Osteoblast (primary cell): ENCODE data around the gene SOCS4. TPM values are rescaled to one million over a fixed set of nuclear protein-coding genes. Genes with fewer than 3 reads are reported as not detected.
"Not testable (repeated sequence)": the region's sequence is repeated elsewhere in the genome, so short reads cannot be mapped to it uniquely, and the experiment has no call there.

ENCODE experiments used
- DNase-seq: peaks from one replicate; pipeline ENCODE4 v3.0.0; 2011; ENCODE audit warnings: low spot score, mixed read lengths; ENCODE audit not compliant: insufficient read length; ENCODE audit errors: missing footprints
- H2AFZ ChIP-seq: 2 replicates; pipeline ENCODE4 v1.6.0; 2011; ENCODE audit warnings: mild to moderate bottlenecking, low read length
- H3K27ac ChIP-seq: 2 replicates; pipeline ENCODE4 v1.5.1; 2011; ENCODE audit warnings: mild to moderate bottlenecking, low read depth, low read length, moderate library complexity
- H3K27me3 ChIP-seq: 2 replicates; pipeline ENCODE4 v1.6.0; 2012; ENCODE audit warnings: mild to moderate bottlenecking, control low read depth, inconsistent platforms, low read length, moderate library complexity; ENCODE audit not compliant: insufficient read depth
- H3K36me3 ChIP-seq: 2 replicates; pipeline ENCODE4 v1.5.1; 2011; ENCODE audit warnings: mild to moderate bottlenecking, low read length, control low read depth, moderate library complexity; ENCODE audit not compliant: insufficient read depth
- H3K4me1 ChIP-seq: 2 replicates; pipeline ENCODE4 v1.5.1; 2011; ENCODE audit warnings: mild to moderate bottlenecking, low read length, control low read depth, moderate library complexity; ENCODE audit not compliant: insufficient read depth
- H3K4me2 ChIP-seq: 2 replicates; pipeline ENCODE4 v1.6.0; 2011; ENCODE audit warnings: mild to moderate bottlenecking, low read length; ENCODE audit not compliant: insufficient read depth
- H3K4me3 ChIP-seq: fragments of 200-600 bp; sonication (generic); 3 replicates; pipeline ENCODE4 v1.5.1; 2012; ENCODE audit warnings: mild to moderate bottlenecking, low read length, inconsistent platforms; ENCODE audit not compliant: insufficient read depth
- H3K79me2 ChIP-seq: 2 replicates; pipeline ENCODE4 v1.6.0; 2012; ENCODE audit warnings: mild to moderate bottlenecking, low read length, control low read depth, inconsistent platforms; ENCODE audit not compliant: insufficient read depth
- H3K9me3 ChIP-seq: 2 replicates; pipeline ENCODE4 v1.5.1; 2011; ENCODE audit warnings: low read depth, low read length, control low read depth
- H4K20me1 ChIP-seq: 2 replicates; pipeline ENCODE4 v1.6.0; 2012; ENCODE audit warnings: mild to moderate bottlenecking, low read length, control low read depth; ENCODE audit not compliant: insufficient read depth
- total RNA-seq: library from RNA; depleted of rRNA; stranded (reverse); fragments of >200 nt; gene quantifications from 2 replicates; pipeline ENCODE4 v1.2.3, GENCODE V29; 2012
- TF ChIP-seq, protein P1 (sequence below): IDR thresholded peaks from 2 replicates; pipeline ENCODE4 v1.5.1; 2011; ENCODE audit warnings: mild to moderate bottlenecking, low read depth, low read length, moderate library complexity; ENCODE audit errors: extremely low read depth

The SOCS4 gene
- total RNA-seq, 1 donor = 15.6 TPM

DNA sequence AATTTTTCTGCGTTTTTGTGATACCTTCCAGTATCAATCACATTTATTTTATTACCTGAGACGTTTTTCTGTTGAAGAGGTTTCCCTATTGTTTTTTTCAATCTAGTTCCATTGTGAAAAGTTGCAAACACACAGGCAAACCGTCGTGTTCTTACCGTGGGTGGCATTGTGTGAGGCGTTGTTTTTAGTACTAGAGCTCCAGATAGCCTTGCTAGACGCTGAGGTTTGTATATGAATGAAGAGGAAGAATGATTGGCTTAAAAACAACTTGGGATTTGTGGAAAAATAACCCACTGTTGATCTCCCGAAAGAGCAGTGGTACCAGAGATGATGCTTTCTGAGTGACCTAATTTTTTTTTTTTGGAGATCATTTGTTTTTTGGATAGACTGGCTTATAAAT, 1.0 kb downstream of the SOCS4 start:
- peaks cover 15% of the 10 kb centered on the region for H4K20me1 ChIP-seq
- no peaks in the 10 kb centered on the region for H3K27me3 ChIP-seq
- peak overlapping the region; percentile 85 for H3K4me2 ChIP-seq
- H3K36me3 ChIP-seq = no peaks in the 10 kb centered on the region
- H3K27ac ChIP-seq = peak overlapping the region; percentile 88
- no peaks in the 10 kb centered on the region for H3K9me3 ChIP-seq
- peak overlapping the region; percentile 92 for H3K4me3 ChIP-seq
- TF ChIP-seq, protein P1, sequence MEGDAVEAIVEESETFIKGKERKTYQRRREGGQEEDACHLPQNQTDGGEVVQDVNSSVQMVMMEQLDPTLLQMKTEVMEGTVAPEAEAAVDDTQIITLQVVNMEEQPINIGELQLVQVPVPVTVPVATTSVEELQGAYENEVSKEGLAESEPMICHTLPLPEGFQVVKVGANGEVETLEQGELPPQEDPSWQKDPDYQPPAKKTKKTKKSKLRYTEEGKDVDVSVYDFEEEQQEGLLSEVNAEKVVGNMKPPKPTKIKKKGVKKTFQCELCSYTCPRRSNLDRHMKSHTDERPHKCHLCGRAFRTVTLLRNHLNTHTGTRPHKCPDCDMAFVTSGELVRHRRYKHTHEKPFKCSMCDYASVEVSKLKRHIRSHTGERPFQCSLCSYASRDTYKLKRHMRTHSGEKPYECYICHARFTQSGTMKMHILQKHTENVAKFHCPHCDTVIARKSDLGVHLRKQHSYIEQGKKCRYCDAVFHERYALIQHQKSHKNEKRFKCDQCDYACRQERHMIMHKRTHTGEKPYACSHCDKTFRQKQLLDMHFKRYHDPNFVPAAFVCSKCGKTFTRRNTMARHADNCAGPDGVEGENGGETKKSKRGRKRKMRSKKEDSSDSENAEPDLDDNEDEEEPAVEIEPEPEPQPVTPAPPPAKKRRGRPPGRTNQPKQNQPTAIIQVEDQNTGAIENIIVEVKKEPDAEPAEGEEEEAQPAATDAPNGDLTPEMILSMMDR = no peak
- no peak overlapping the region for H2AFZ ChIP-seq
- DNase-seq = no peak
- H3K4me1 ChIP-seq = peaks cover 26% of the 10 kb centered on the region
- peaks cover 75% of the 10 kb centered on the region for H3K79me2 ChIP-seq

DNA sequence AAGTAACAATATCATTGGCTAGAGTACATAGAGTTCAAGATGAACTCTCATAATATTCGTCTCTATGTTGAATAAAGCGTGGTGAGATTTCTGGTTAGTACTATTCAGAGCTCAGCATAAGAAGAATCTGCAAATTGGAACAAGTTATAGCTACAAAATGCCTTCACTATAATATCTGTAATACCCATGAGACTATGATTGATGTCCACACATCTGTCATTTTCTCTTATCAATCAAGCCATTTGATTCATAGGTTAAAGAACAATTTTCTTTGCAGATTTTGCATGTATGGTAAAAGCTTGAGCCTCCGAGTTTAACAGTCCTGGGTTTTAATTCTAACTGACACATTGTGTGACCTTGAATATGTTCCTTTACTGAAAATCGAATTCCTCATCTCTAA, 1.4 kb downstream of the SOCS4 start:
- DNase-seq = no peak
- H3K9me3 ChIP-seq = no peaks in the 10 kb centered on the region
- peaks cover 15% of the 10 kb centered on the region for H4K20me1 ChIP-seq
- H3K4me2 ChIP-seq = peak overlapping the region; percentile 85
- no peaks in the 10 kb centered on the region for H3K27me3 ChIP-seq
- peaks cover 26% of the 10 kb centered on the region for H3K4me1 ChIP-seq
- no peaks in the 10 kb centered on the region for H3K36me3 ChIP-seq
- H2AFZ ChIP-seq = no peak overlapping the region
- H3K27ac ChIP-seq = peak overlapping the region; percentile 88
- peak overlapping the region; percentile 92 for H3K4me3 ChIP-seq
- TF ChIP-seq, protein P1 = no peak
- H3K79me2 ChIP-seq = peaks cover 73% of the 10 kb centered on the region

DNA sequence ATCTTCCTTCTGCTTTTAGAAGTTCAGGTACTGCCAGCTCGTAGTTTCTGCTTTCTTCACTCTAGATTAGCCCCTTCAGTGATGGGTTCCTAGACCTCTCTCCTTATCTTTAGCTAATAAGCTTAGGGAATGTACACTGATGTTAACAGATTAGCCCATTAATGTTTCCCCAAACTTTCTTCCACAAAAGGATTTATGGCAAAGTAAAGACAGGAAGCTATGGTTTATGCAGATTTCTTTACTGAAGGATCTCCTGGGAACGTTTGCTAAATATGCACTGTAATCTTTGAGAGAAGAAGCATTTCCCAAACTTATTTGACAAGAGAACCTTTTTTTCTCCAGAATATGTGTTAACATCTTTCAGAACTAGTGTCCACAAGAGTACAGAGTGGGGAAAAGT, 4.2 kb downstream of the SOCS4 start:
- Histone ChIP-seq H3K27ac (peak overlapping the region; percentile 25), H3K9me3 (no peaks in the 10 kb centered on the region), H4K20me1 (peaks cover 15% of the 10 kb centered on the region), H3K36me3 (peaks cover 11% of the 10 kb centered on the region), H3K4me1 (peaks cover 19% of the 10 kb centered on the region), H2AFZ (no peak overlapping the region), H3K79me2 (peaks cover 76% of the 10 kb centered on the region), H3K4me2 (peak overlapping the region; percentile 19), H3K27me3 (no peaks in the 10 kb centered on the region), H3K4me3 (no peak overlapping the region)
- TF ChIP-seq, protein P1 = no peak
- DNase-seq = peak; percentile 37

DNA sequence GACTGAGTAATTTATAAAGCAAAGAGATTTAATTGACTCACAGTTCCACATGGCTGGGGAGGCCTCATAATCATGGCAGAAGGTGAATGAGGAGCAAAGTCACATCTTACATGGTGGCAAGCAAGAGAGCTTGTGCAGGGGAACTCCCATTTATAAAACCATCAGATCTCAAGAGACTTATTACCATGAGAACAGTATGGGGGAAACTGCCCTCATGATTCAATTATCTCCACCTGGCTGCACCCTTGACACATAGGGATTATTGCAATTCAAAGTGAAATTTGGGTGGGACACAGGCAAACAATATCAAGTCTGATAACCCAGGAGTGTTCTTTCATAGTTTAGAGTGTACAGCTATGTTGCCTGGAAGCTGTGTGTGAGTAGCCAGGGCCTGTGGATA, 11.0 kb downstream of the SOCS4 start:
- not testable (repeated sequence) for H3K9me3 ChIP-seq, H3K4me3 ChIP-seq, H3K4me1 ChIP-seq, H2AFZ ChIP-seq, H3K27ac ChIP-seq, H3K4me2 ChIP-seq, H4K20me1 ChIP-seq, DNase-seq, H3K27me3 ChIP-seq
- peaks cover 17% of the 10 kb centered on the region for H3K36me3 ChIP-seq
- peaks cover 60% of the 10 kb centered on the region for H3K79me2 ChIP-seq
